ENCODE measurements around the gene GABARAP. TPM values are rescaled to one million over a fixed set of nuclear protein-coding genes. Genes with fewer than 3 reads are reported as not detected.
A peak's percentile ranks its signal among the peaks of the same experiment; 100 is the strongest.

GABARAP gene
- total RNA-seq, 1 experiment from 2014 or later = 228 TPM

GRCh38 chr17:7280519-7281073 is 38.3 kb upstream of the GABARAP start (continued):
- TF ChIP-seq CTCF (IDR thresholded peaks at IDR 0.05) (peak; percentile 77), ZNF416 (CRISPR knock-in tag; IDR thresholded peaks at IDR 0.05) (no peak), TEAD1 (CRISPR knock-in tag; IDR thresholded peaks at IDR 0.05) (peak; percentile 90; the same call in 1 of the 2 replicates), E2F4 (CRISPR knock-in tag; IDR thresholded peaks at IDR 0.05; ENCODE audit: borderline replicate concordance, low read depth) (no peak), E2F1 (CRISPR knock-in tag; IDR thresholded peaks at IDR 0.05) (no peak), PREB (CRISPR knock-in tag; IDR thresholded peaks at IDR 0.05; ENCODE audit: borderline replicate concordance) (no peak), SOX15 (CRISPR knock-in tag; IDR thresholded peaks at IDR 0.05) (no peak), ESRRA (CRISPR knock-in tag; IDR thresholded peaks at IDR 0.05; ENCODE audit: borderline replicate concordance) (no peak), ZNF512 (CRISPR knock-in tag; IDR thresholded peaks at IDR 0.05; ENCODE audit: borderline replicate concordance) (no peak), FOXK1 (CRISPR knock-in tag; IDR thresholded peaks at IDR 0.05) (no peak), TCF7 (CRISPR knock-in tag; IDR thresholded peaks at IDR 0.05; ENCODE audit: low read depth) (no peak)

- Mint-ChIP-seq H3K4me3 (no peak overlapping the region), H3K27me3 (ENCODE audit: low read depth) (peaks cover 21% of the 10 kb centered on the region), H3K9me3 (no peaks in the 10 kb centered on the region), H3K27ac (no peak overlapping the region), H3K36me3 (no peaks in the 10 kb centered on the region), H3K4me1 (peaks cover 20% of the 10 kb centered on the region)
- ChIA-PET CTCF (interaction anchor here (0.7 to 3.4 kb wide), 9 partner anchors 12 to 408 kb away, joined by 3 to 61 read pairs (median 6); partner anchors contain the start of genes NEURL4 and TP53), POLR2A (interaction anchor here (0.7 to 1.9 kb wide), 3 partner anchors 17 to 57 kb away, joined by 4 to 6 read pairs (median 4); partner anchors contain the start of gene CLDN7)
- TF ChIP-seq ATF1 (CRISPR knock-in tag; IDR thresholded peaks at IDR 0.05) (no peak), MAX (CRISPR knock-in tag; IDR thresholded peaks at IDR 0.05) (no peak), ZNF138 (CRISPR knock-in tag; conservative IDR thresholded peaks at IDR 0.05) (no peak), TEAD4 (CRISPR knock-in tag; IDR thresholded peaks at IDR 0.05) (no peak), CTCF (IDR thresholded peaks at IDR 0.05) (no peak), MYBL2 (CRISPR knock-in tag; IDR thresholded peaks at IDR 0.05) (no peak)
- DNase-seq (ENCODE audit: low spot score) (no peak), ATAC-seq (no peak)
Observed at GRCh38 chr17:7279448-7279847, 37.2 kb upstream of the GABARAP start.

All from WTC11 (cell line).